GM18873 (cell line): Measurements from ENCODE around the gene CAMKK2.

Experiments
- ATAC-seq: cut with Tn5 transposase; IDR thresholded peaks from one replicate; pipeline ENCODE4 v1.9.1; 2021; ENCODE audit warnings: mild to moderate bottlenecking, moderate library complexity, moderate number of reproducible peaks; ENCODE audit not compliant: unreplicated experiment, low FRiP score

Gene CAMKK2

DNA sequence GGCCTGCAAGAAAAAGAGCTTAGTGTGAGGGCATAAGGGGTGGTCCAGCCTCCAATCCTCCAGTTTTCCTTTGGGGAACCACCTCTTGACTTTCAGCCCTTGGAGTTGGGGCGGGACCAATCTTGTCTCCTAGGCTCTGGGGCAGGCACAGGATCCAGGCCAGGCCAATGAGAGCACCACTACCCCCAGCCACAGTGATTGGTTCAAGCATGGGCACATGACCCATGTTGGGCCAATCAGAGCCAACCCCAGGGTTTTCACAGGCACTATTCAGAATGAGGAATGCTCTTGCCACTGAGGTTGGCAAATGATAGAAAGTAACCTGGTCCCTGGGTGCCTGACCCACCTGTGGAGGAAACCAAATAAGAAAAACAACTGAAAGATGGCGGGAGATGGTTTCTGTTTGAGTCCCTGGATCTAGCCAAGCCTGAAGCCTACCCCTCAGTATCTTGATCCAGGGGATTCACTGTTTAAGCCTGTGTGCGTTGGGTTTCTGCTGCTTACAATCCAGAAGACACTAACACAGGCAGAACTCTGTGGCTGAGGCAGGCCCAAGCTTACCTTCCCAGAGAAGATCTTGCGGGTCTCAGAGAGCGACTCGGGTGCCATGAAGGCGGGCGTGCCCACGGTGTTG is 43.7 kb downstream of the CAMKK2 start:
- no peak for ATAC-seq

- no peak for ATAC-seq
Measured at GRCh38 chr12:121251838-121252237, 44.7 kb downstream of the CAMKK2 start.

- ATAC-seq: no peak
Measured at GRCh38 chr12:121250359-121250758, 46.1 kb downstream of the CAMKK2 start.

DNA sequence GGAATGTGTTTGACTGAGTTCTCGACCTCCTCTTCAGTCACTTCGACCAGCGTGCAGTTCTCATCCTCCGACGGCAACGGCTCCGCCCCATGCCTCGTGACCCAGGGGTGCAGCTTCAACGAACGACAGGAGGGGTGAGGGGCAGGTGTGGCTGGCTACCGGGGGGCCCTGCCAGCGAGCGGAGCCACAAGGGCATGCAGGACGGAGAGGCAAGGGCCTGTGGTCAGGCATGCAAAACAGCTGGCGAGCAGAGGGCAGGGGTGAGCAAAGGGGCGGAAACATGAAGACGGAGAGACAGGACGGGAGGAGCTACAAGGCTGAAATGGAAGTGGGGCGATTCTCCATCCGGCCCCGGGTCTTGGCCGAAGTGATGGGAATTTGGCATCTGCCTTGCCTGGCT is 47.9 kb downstream of the CAMKK2 start:
- ATAC-seq: peak; percentile 71

DNA sequence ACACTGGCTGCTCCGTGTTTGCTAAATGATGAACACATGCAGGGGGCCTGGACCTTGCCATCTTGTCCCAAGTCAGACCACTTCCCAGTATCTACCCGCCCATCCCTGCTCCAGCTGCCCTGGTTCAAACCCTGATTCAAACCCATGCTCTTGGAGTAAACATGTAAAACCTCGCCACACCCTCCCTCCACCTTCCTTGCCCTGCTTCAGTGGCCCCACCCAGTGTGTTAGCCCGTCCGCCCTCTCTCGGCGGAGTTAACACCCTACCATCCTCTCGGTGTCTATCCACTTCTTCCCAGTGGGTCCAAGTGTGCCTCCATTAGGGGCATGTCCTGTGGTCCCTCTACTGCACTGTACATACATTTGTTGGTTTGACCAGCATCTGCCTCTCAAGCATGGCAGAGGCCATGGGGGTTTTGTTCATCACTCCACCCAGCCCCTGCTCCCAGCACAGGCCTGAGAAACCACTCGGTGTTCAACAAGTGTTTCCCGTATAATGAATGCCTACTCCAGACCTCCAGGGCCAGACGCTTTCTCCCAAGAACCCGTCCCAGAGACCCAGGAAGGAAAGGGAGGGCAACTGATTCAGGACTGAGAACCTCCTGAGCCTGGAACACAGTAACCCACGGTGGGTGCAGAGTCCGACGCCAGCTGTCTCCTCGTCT is 49.5 kb downstream of the CAMKK2 start:
- ATAC-seq: no peak

DNA sequence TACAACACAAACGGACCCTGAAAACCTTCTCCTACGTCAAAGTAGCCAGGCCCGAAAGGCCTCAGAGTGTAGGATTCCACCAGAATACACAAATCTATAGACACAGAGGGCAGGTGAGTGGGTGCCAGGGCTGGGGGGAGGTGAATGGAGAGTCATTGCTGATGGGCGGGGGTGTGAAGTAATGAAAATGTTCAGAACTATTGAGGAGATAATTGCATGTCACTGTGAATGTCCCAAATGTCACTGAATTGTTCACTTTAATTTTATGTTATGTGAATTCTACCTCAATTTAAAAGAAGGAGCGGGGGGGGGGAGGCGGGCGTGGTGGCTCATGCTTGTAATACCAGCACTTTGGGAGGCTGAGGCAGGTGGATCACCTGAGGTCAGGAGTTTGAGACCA is 50.6 kb downstream of the CAMKK2 start:
- no peak for ATAC-seq

GRCh38 chr12:121245031-121245430 is 51.5 kb downstream of the CAMKK2 start:
- ATAC-seq: no peak

GRCh38 chr12:121241156-121241970 is 55.1 kb downstream of the CAMKK2 start:
- no peak for ATAC-seq

- no peak for ATAC-seq
Measured at GRCh38 chr12:121240484-121241101, 55.9 kb downstream of the CAMKK2 start.

DNA sequence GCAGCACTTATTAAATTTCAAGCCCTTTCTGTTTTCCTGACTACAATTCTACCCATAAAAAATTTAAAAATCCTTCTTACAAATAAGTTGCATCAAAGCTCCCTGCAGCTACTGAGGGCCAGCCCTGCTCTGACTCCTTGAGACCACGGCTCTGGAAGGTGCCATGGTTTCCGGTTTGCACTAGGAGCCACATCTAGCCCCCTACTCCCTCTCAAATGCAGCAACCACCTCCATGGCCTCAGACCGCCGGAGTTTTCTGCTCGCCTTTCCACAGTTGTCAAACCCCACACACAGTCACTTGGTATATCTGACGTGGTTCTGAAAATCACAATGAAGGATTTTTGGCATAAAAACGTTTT is 56.5 kb downstream of the CAMKK2 start:
- ATAC-seq: no peak

DNA sequence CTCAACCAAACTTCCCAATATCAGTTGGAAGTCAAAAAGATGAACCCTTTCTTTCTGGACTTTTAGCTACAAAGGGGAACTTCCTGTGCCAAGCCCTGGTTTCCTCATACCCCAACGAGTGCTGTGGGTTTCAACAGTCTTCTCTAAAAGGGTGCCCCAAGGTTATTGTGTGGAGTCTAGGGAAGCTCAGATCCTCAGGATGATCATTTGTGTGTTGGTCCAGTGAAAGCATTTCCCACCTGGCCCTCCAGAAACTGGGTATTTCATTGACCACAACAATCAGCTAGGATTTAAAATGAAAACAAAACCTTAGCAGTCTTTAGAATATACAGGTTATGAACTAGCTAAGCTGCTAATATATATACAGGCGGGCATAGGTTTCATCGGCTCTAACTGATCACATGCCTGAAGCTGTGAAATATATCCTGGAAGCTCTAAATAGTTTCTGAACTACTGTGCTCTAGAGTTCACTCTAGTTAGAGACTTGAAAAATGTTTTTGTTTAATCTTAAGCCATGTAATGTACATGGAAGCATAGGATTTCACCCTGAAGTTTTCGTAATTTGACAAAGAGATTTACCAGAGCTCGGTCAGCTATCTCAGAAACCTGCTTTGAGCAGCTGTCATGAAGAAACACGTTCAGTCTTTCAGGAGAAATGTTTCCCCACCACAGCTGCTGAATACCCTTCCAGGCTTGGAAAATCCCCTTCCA is 57.0 kb downstream of the CAMKK2 start:
- no peak for ATAC-seq

- ATAC-seq: no peak
Measured at GRCh38 chr12:121238604-121239350, 57.7 kb downstream of the CAMKK2 start.

- no peak for ATAC-seq
Measured at GRCh38 chr12:121238086-121238485, 58.4 kb downstream of the CAMKK2 start.

DNA sequence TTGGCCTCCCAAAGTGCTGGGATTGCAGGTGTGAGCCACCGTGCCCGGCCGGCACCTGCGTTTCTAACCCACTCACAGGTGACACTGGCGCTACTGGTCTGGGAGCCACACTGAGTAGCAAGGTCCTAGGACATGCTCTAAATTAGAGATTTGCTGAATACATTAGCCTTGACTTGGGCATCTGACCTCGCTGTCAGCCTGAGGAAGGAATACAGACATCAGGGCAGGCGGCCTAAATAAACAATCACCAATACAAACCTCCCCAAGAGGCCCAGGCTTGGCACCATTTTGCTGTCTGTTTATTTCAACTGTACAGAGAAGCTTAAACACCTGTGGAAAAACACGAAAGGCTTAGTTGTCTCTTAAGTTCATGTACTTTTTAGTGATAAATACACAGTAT is 59.1 kb downstream of the CAMKK2 start:
- no peak for ATAC-seq

GRCh38 chr12:121236776-121237175 is 59.7 kb downstream of the CAMKK2 start:
- no peak for ATAC-seq

DNA sequence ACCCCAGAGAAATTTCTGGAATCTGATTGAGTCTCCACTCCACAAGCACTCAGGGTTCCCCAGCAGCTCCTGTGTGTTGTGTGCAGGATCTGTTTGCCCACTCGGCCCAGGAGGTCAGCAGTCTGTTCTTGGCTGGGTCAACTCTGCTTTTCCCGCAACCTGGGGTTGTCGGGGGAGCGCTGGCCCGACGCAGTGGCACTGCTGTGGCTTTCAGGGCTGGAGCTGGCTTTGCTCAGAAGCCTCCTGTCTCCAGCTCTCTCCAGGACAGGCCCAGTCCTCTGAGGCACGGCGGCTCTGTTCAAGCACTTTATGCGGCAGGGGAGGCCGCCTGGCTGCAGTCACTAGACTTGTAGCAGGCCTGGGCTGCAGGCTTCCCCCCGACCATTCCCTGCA is 62.9 kb downstream of the CAMKK2 start:
- ATAC-seq: no peak

DNA sequence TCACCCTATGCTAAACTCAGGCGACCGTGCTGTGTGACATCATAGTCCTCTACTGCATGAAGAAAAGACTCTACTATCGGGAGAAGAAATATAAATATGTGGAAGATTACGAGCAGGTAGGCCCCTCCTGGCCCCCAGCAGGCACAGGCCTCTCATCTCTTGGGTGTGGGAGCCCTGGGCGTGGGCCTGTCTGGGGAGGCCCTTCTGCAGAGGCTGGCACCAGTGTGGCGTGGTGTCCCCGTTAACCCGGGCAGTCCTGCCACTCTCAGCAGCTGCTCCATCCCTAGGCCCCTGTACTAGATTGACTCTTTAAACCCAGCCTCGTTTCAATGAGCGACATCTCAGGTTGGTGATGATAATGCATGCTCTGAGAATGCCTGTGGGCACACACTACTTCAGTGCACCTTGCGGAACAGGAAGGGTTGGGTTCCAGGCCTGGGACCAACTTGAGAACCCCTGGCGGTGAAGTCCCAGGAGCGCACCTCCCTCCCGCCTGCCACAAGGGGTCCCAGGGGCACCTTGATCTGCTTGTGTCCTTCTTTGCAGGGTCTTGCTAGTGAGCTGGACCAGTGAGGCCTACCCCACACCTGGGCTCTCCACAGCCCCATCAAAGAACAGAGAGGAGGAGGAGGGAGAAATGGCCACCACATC is 63.4 kb downstream of the CAMKK2 start:
- no peak for ATAC-seq

- ATAC-seq: no peak
Measured at GRCh38 chr12:121232163-121232562, 64.3 kb downstream of the CAMKK2 start.

DNA sequence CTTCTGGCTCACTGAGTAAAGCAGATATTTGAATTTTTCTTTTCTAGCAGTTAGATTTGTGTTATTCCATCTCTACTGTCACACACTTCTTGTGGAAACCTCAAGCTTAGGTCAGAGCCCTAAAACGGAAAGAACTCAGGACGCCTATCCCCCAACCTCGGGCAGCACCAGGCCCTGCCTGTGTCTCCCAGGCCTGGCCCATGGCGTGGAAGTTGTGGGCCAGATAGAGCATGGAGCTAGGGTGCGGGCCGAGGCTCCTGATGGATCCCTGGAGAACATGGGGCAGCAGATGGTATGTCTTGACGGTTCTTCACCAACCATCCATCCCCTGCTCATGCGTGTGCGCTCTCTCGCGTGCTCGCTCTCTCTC is 66.0 kb downstream of the CAMKK2 start:
- no peak for ATAC-seq
